K562 (cell line): ENCODE measurements around the gene PNPO. TPM values are rescaled to one million over a fixed set of nuclear protein-coding genes. Genes with fewer than 3 reads are reported as not detected.

ENCODE experiments used
- HDAC6 ChIP-seq: IDR thresholded peaks from 2 replicates; pipeline ENCODE4 v1.6.1; 2012; ENCODE audit warnings: low read depth, mild to moderate bottlenecking, control low read depth, inconsistent platforms, low read length, moderate library complexity
- NFRKB ChIP-seq: fragments of 450-650 bp; IDR thresholded peaks from 2 replicates; pipeline ENCODE4 v1.6.1; 2016; ENCODE audit warnings: low read depth
- NR3C1 ChIP-seq: sonication (generic); formaldehyde crosslinking; IDR thresholded peaks from 2 replicates; pipeline ENCODE4 v1.8.1; 2022; ENCODE audit warnings: missing genetic modification reagents
- PCBP1 ChIP-seq: fragments of 200-400 bp; formaldehyde crosslinking; IDR thresholded peaks from 2 replicates; pipeline ENCODE4 v1.6.1; 2018; ENCODE audit warnings: mild to moderate bottlenecking, low read depth, low read length; ENCODE audit not compliant: poor library complexity, severe bottlenecking
- PTRF ChIP-seq: fragments of 450-650 bp; IDR thresholded peaks from 2 replicates; pipeline ENCODE4 v1.6.1; 2016; ENCODE audit warnings: mild to moderate bottlenecking, missing genetic modification characterization, missing compliant biosample characterization
- RCOR1 ChIP-seq, 2 experiments: IDR thresholded peaks; 2 replicates each; pipeline ENCODE4 v1.6.1; 2012; ENCODE audit warnings: low read depth in 2 of 2, low read length in 2 of 2, borderline replicate concordance in 1 of 2, improper control_type of control experiment in 1 of 2
- REST ChIP-seq, 2 experiments: fragments of 450-650 bp; formaldehyde crosslinking in 1 of 2; IDR thresholded peaks; 2 replicates each; pipeline versions ENCODE4 v1.4.0 to v1.6.1; 2014 to 2020; ENCODE audit warnings: mild to moderate bottlenecking in 2 of 2, borderline replicate concordance in 1 of 2, low read depth in 1 of 2
- TCF15 ChIP-seq: fragments of 250-450 bp; sonication (Bioruptor Pico); IDR thresholded peaks from 2 replicates; pipeline ENCODE4 v1.8.0; 2022; ENCODE audit warnings: moderate library complexity, mild to moderate bottlenecking, inconsistent platforms
- THRA ChIP-seq: fragments of 450-650 bp; IDR thresholded peaks from 2 replicates; pipeline ENCODE4 v1.6.1; 2017; ENCODE audit warnings: mild to moderate bottlenecking, moderate library complexity
- TOE1 ChIP-seq, 2 experiments: fragments of 450-650 bp in 1 of 2; sonication (generic) in 1 of 2; formaldehyde crosslinking in 1 of 2; IDR thresholded peaks; 2 replicates each; pipeline versions ENCODE4 v1.7.1 to v1.8.0; 2016 to 2022; ENCODE audit warnings: borderline replicate concordance in 2 of 2, mild to moderate bottlenecking in 2 of 2, antibody characterized with exemption in 1 of 2, inconsistent platforms in 1 of 2, low read depth in 1 of 2, missing genetic modification reagents in 1 of 2, moderate library complexity in 1 of 2
- ZBTB9 ChIP-seq: fragments of 450-650 bp; formaldehyde crosslinking; IDR thresholded peaks from 2 replicates; pipeline ENCODE4 v1.4.0; 2020; ENCODE audit warnings: mild to moderate bottlenecking, moderate library complexity
- ZKSCAN3 ChIP-seq: fragments of 250-450 bp; sonication (Bioruptor Pico); IDR thresholded peaks from 2 replicates; pipeline ENCODE4 v1.4.0; 2020
- ZNF263 ChIP-seq: sonication (generic); formaldehyde crosslinking; IDR thresholded peaks from 2 replicates; pipeline ENCODE4 v1.8.0; 2022; ENCODE audit warnings: mild to moderate bottlenecking, missing genetic modification reagents, borderline replicate concordance
- ZNF507 ChIP-seq: conservative IDR thresholded peaks from 2 replicates; pipeline ENCODE4 v1.6.1; 2017; ENCODE audit warnings: missing genetic modification characterization, missing compliant biosample characterization
- ZNF717 ChIP-seq: fragments of 250-450 bp; sonication (Bioruptor Pico); IDR thresholded peaks from 2 replicates; pipeline ENCODE4 v1.5.0; 2021
- polyA plus RNA-seq, 8 experiments: library from polyadenylated mRNA; depleted of rRNA in 4 of 8; stranded (reverse) in 5 of 8; unstranded in 3 of 8; fragments of >200 nt; fragmentation: Nextera tagmentation in 2 of 8; fragmentation: Illumina TruSeq in 1 of 8; extraction: Ambion mirVana in 2 of 8; extraction: Trizol in 1 of 8; gene quantifications; 2 replicates each; pipeline versions ENCODE4 v1.2.1 to v1.2.3, GENCODE V29; 2011 to 2014; ENCODE audit warnings: inconsistent platforms in 1 of 8, missing spikeins in 1 of 8
- total RNA-seq, 7 experiments: library from RNA; depleted of rRNA in 6 of 7; stranded (reverse); fragments of >200 nt in 6 of 7; fragmentation: Illumina TruSeq in 2 of 7; extraction: Trizol in 2 of 7; gene quantifications; 2 replicates each; pipeline versions ENCODE4 v1.2.1 to v1.2.3, GENCODE V29; 2011 to 2021; ENCODE audit warnings: low replicate concordance in 1 of 7

The PNPO gene
- total and polyA plus RNA-seq, 9 of the 15 experiments (the other 6 are each of a cell fraction or from before 2014, with no cell fraction given) = 16.6 to 39.0 (median 27.4) TPM

- no peak for TF ChIP-seq REST (IDR thresholded peaks at IDR 0.05; ENCODE audit: borderline replicate concordance)
- peak; percentile 76; the same call in 1 of the 2 replicates for TF ChIP-seq REST (CRISPR knock-in tag; IDR thresholded peaks at IDR 0.05; ENCODE audit: low read depth)
- TF ChIP-seq RCOR1 (IDR thresholded peaks at IDR 0.05; ENCODE audit: borderline replicate concordance in 1 of 2, low read depth in 2 of 2, low read length in 2 of 2) = peak in 1 of 2 experiments; percentile 20; a peak in 1 of 4 replicates
- no peak for TF ChIP-seq ZNF717 (CRISPR knock-in tag)
- no peak for TF ChIP-seq THRA
- TF ChIP-seq PCBP1 = peak; percentile 96
- TF ChIP-seq NR3C1 = no peak
- TF ChIP-seq ZBTB9 (CRISPR knock-in tag) = peak; percentile 69; the same call in 1 of the 2 replicates
- peak; percentile 87 for TF ChIP-seq ZNF263 (CRISPR knock-in tag)
- no peak for TF ChIP-seq TOE1 (IDR thresholded peaks at IDR 0.05; ENCODE audit: borderline replicate concordance)
- TF ChIP-seq TOE1 (CRISPR knock-in tag; IDR thresholded peaks at IDR 0.05; ENCODE audit: borderline replicate concordance, low read depth) = no peak
- TF ChIP-seq PTRF (tag) = no peak
- no peak for TF ChIP-seq TCF15 (CRISPR knock-in tag)
- no peak for TF ChIP-seq ZKSCAN3 (CRISPR knock-in tag)
- TF ChIP-seq ZNF507 (tag) = no peak
- 0 out of 2 replicates have a peak, but pooled peaks have one; percentile 31 for TF ChIP-seq HDAC6
- peak; percentile 52; the same call in 1 of the 2 replicates for TF ChIP-seq NFRKB
These were observed 45.3 kb upstream of the PNPO start, which contains the start of gene SP2 (continued) for GRCh38 chr17:47895856-47896671.
